Daoy (cell line): ENCODE data around the gene FHL1. TPM values are rescaled to one million over a fixed set of nuclear protein-coding genes. Genes with fewer than 3 reads are reported as not detected.
"Not testable (repeated sequence)": the region's sequence is repeated elsewhere in the genome, so short reads cannot be mapped to it uniquely, and the experiment has no call there.

Experiments used
- DNase-seq: peaks from one replicate; pipeline ENCODE4 v3.0.0-alpha.2; 2015; ENCODE audit warnings: low read depth
- total RNA-seq: library from RNA; depleted of rRNA; stranded (reverse); fragments of >200 nt; shearing (Covaris generic); gene quantifications from 2 replicates; pipeline ENCODE4 v1.2.3, GENCODE V29; 2014; rRNA removed

Gene FHL1
- 27.1 and 32.2 TPM in 2 replicates for total RNA-seq

DNA sequence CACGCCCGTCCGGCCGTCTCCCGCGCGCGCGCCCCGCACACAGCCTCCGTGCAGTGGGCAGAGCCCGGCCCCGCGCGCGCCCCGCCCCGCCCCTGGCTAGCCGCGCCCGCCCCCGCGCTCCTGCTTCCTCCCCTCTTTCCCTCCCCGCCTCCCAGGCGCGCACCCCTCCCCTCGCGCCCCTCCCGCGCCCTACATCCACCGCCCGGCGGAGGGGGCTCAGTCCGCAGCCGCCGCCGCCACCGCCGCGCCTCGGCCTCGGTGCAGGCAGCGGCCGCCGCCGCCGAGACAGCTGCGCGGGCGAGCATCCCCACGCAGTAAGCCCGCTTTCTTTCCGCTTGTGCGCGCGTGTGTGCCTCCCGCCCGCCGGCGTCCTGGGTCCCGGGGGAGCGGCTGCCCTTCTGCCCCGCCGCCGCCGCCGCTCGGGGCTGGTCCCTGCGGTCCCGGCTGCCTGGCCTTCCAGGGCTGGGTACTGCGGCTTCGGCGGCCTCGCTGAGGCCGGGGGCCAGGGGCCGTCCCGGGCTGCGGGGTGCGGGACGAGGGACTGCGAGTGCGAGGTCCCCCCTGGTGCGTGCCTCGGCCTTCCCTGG, at the start of gene FHL1:
TSS of gene FHL1 (plus strand) at position 219 of the 587 bp plus-strand sequence.
- DNase-seq: peak; percentile 58

DNA sequence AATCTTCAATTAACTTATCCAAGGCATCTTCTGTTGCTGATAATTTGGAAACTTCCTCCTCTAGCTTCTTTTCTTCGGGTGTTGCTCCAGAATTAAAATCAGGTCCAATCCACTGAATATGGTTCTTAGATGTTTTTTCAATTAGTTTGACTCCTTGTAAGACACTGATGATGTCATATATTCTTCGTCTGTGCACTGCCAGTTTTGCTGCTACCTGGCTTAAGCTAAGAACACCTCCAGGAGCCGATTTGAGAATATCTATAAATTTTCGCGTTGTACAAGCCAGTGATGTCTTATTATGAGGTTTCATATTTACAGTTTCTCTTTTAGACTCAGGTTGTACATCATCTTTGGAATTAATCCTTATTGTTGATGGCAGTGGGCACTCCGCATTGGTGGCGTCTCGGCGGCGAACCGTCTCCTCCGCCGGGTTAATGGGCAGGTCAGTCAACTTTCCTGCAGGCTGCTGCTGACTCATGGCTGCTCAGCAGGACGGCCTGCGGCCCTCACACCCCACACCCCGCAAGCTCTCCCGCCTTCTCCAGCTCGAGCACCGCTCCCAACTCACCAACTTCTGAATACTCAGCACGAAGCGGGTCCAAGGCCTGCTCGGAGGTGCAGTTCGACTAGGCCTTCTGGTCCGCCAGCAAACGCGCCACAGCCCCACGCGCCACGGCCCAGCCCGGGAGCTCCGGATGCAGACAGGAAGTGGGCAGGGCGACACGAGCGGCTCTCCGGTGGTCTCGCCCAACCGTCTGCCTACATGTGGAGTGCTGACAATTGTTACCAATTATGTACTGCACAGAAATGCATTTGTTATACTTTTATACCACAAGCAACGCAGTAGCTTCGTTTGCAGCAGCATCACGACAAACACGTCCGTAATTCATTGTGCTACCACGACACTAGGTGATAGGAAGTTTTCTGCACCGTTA, 49.2 kb upstream of the FHL1 start:
- DNase-seq: no peak

GRCh38 chrX:136104936-136105335, 42.4 kb upstream of the FHL1 start:
- DNase-seq: no peak

DNA sequence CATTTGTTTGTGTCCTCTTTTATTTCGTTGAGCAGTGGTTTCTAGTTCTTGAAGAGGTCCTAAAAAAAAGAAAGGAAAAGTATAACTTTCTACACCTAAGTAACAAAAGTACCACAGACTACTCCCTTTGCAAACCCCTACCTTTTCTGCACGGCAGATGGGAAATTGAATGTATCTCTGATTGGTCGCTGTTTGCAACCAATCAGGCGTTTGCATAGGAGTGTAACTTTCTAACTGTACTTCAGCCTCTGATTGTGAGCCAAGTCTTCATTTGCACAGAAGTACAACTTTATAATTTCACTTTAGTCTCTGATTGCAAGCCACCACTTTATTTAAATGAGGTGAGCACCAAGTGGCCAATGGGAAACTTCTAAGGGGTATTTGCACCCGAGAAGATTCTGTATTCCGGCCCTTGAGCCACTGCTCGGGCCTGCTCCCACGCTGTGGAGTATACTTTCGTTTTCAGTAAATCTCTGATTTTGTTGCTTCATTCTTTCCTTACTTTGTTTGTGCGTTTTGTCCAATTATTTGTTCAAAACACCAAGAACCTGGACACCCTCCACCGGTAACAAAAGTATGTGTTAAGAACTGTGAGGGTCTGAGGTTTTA, 40.3 kb upstream of the FHL1 start:
- DNase-seq: peak; percentile 11

- not testable (repeated sequence) for DNase-seq
These were observed 38.4 kb upstream of the FHL1 start for GRCh38 chrX:136108905-136109304.

DNA sequence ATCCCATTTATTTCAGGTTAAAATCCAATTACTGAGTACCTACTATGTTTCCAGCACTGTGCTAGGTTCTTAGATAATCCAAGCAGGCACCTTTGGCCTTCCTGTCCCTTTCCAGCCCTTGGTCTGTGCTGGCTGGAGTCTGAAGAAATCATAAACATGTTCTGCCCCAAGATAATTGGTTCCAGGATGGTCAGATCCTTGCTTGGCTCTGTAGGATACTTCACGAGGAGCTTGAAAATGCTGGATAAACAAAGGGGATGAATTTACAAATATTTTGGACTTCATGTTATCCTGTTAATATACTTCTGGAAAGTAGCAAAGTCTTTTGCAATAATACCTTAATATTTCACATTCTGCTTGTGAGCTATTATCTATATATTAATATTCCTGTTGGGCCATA, 35.0 kb upstream of the FHL1 start:
- no peak for DNase-seq

DNA sequence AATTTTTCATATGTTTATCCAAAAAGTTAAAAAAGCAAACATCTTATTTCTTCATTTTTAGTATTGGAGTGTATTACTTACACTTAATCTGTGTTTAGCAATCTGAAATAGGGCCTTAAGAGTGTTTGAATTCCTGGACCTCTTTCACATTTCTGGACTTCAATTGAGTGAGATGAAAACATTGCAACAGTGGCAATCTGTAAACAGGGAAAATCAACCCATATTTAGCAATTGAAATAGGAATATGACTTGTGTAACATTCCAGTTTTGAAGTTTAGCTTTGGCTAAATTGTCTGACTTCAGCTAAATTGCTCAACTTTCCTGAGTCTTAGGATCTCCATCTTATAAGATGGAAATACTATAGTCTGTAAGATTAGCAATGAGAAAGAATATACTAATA, 34.6 kb upstream of the FHL1 start:
- no peak for DNase-seq

DNA sequence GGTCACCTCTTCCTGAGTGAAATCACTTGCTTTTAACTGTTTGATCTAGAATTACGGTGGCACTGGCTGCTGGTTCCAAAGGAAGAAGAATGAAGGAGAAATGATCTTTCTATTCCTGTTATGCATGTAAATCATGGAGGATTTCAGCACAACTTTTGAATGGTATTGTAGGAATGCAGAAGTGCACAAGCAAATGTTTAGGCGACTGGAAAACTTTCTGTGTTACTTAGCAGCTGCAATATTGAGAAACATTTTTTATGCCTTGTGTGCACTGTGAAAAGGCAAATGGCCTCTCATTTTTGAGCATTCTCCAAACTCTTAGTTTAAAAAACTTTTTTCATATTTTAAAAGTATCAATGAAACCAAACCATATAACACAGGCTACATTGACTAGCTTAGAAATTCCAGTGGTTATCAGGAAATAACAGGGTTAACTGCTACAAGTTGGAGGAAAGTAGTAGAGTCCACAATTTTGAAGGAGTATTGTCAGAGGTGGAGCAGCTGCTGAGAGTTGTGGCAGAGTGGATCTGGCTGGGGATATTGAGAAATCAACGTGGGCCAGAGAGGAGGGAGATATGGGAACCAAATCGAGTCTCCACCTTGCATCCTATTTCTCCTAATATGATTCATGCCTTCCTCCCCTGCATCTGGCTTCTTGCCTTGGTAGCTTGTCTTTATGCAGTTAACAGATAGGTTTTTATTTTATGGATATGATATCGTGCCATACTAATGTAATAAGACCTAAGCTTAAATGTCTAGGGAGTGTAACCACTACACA, 32.0 kb upstream of the FHL1 start:
- no peak for DNase-seq

GRCh38 chrX:136115904-136116297, 31.4 kb upstream of the FHL1 start:
- DNase-seq: no peak

- DNase-seq: no peak
These were observed 25.5 kb upstream of the FHL1 start for GRCh38 chrX:136121788-136122187.

GRCh38 chrX:136122207-136122606, 25.1 kb upstream of the FHL1 start:
- DNase-seq: no peak

- no peak for DNase-seq
These were observed 22.2 kb upstream of the FHL1 start for GRCh38 chrX:136125106-136125505.

DNA sequence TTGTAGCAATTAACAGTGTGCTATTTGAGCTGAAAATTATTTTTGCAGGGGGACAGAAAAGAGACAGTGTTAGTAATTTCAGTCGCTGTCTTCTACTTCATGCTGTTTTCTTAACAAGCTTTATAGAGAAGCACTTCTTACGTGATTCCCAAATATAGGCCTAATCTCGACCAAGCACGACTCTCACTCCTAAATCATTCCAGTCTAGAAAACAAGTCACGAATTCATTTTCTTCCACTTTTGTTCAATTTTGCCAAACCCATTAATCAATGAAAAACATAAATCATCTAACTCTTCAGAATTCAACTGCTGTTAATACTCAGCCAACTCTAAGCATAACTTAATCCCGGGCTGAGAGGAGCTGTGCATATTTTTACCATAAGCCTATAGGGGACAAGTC, 21.0 kb upstream of the FHL1 start:
- no peak for DNase-seq

- no peak for DNase-seq
These were observed 20.4 kb upstream of the FHL1 start for GRCh38 chrX:136126872-136127406.

DNA sequence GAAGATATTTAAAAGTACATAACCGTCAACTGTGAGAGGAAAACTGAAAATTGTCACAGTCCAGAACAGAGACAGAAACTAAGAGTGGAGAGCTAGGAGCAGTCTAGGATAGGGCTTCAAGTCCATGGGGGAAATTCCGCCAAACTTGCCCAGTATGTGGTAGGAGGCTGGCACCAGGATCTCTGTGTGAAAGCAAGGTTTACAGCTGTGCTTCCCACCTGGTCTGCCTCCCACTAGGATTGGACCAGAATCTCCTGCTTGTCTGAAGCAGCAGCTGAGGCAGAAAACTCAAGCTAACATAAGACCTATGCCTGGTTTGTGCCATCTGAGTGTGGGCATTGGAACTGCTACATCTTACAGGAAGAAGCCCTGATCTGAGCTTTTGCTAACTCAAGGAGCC, 18.6 kb upstream of the FHL1 start:
- DNase-seq: no peak

DNA sequence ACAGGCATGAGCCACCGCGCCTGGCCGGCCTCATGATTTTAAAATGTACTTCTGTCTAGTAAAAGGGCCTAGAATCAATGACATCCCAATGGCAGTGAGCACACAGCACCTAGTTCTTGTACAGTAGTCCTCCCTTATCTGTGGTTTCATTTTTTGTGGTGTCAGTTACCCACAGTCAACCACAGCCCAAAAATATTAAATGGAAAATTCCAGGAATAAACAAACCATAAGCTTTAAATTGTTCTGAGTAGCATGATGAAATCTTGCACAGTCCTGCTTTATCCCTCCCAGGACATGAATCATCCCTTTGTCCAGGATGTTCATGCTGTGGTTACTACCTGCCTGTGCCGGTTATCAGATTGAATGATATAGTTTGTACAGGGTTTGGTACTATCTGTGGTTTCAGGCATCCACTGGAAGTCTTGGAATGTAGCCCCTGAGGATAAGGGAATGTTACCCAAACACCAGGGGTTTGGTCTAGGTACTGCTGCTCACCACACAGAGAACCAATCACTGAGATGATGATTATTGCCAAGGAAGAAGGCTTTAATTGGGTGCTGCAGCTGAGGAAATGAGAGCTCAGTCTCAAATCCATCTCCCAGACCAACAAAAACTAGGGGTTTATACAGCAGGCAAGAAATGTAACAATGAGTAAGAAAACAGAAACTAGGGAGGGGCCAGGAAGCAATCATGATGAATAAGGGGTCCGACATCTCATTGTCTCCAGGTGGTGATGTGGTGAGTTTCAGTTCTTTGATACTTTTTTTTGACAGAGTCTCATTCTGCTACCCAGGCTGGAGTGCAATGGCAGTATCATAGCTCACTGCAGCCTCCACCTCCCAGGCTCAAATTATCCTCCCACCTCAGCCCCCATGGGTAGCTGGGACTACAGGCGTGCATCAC, 16.2 kb upstream of the FHL1 start:
- DNase-seq: peak; percentile 85

GRCh38 chrX:136138939-136139338, 8.4 kb upstream of the FHL1 start:
- DNase-seq: no peak

- DNase-seq: no peak
These were observed 5.8 kb upstream of the FHL1 start for GRCh38 chrX:136141569-136141968.

- no peak for DNase-seq
These were observed 4.7 kb upstream of the FHL1 start for GRCh38 chrX:136142592-136142991.

DNA sequence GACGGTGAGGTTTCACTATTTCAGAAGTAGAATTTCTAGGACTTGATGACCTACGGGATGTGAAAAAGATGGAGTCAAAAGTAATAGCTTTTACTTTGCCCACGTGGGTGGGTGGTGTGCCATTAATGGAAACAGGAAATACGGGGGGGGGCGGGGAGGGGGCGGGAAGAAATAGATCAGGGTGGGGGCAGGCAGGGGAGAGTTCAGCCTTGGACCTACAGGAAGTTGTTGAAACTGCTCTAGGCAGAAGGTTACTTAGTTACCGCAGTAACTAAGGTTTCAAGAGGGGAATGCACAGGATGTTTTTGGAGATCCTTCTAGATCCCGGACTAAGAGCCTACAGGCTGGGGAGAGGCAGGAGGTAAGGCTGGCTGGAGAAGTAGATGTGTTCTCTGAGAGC, 3.6 kb upstream of the FHL1 start:
- no peak for DNase-seq
